Measurements from ENCODE around the gene CPLX1. TPM values are rescaled to one million over a fixed set of nuclear protein-coding genes. Genes with fewer than 3 reads are reported as not detected.

Gene CPLX1
- total RNA-seq, 2 experiments from 2014 or later = 0.21 to 0.25 TPM

DNA sequence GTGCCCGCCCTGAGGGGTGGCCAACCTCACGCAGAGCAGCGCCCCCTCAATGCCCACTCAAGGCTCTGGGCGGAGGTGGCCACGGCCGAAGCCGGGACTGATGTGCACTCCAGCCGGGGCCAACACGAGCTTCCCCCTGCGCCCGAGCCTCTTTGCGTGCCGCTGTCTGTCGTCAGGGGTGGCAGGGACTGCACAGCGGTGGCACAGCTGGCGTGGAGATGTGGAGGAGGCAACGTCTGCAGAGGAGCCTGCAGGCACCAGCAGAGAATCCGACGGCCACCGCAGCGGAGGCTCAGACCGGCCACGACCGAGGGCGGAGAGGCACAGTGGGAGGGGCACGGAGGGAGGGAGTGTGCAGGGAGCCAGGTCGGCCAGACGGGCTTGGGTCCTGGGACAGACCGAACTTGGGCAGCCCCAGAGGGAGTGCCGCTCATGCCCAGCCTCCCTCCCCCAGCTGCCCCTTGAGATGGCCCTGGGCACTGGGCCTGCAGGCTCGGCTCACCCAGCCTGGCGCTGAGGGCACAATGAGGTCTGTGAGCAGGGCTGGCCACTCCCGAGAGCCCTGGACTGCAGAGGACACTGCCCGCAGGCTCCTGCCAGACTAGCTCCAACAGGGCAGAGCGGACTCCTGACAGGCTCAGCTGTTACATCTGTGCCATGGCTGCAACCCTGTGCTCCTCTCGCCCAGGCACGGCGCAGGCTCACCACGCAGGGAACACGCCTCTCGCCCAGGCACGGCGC is 46.5 kb upstream of the CPLX1 start:
- Histone ChIP-seq H3K4me3 (ENCODE audit: low read depth, low read length, poor library complexity, severe bottlenecking) (no peak overlapping the region), H3K4me1 (ENCODE audit: insufficient read depth, low read length, poor library complexity, severe bottlenecking) (no peaks in the 10 kb centered on the region), H3K79me2 (ENCODE audit: insufficient read depth, low read depth, low read length) (no peaks in the 10 kb centered on the region), H3K27ac (ENCODE audit: low read depth, low read length, poor library complexity, severe bottlenecking) (no peak overlapping the region), H3K9me2 (ENCODE audit: insufficient read depth, low read length) (no peaks in the 10 kb centered on the region), H3K36me3 (ENCODE audit: insufficient read depth, low read length) (peaks cover 71% of the 10 kb centered on the region), H3K4me2 (ENCODE audit: low read length) (no peak overlapping the region), H4K20me1 (ENCODE audit: insufficient read depth, low read length) (no peaks in the 10 kb centered on the region), H3K9me3 (ENCODE audit: low read length) (no peaks in the 10 kb centered on the region), H2AFZ (ENCODE audit: low read length) (no peak overlapping the region)
- DNase-seq (ENCODE audit: low spot score) = no peak
- POLR2A ChIA-PET = no interaction called here
- BruUV-seq (replicated peaks) = no TSS peak
- intact Hi-C loops (cut with micrococcal nuclease; ENCODE audit: unreplicated experiment) = no loop called here
- TF ChIP-seq, protein P1, sequence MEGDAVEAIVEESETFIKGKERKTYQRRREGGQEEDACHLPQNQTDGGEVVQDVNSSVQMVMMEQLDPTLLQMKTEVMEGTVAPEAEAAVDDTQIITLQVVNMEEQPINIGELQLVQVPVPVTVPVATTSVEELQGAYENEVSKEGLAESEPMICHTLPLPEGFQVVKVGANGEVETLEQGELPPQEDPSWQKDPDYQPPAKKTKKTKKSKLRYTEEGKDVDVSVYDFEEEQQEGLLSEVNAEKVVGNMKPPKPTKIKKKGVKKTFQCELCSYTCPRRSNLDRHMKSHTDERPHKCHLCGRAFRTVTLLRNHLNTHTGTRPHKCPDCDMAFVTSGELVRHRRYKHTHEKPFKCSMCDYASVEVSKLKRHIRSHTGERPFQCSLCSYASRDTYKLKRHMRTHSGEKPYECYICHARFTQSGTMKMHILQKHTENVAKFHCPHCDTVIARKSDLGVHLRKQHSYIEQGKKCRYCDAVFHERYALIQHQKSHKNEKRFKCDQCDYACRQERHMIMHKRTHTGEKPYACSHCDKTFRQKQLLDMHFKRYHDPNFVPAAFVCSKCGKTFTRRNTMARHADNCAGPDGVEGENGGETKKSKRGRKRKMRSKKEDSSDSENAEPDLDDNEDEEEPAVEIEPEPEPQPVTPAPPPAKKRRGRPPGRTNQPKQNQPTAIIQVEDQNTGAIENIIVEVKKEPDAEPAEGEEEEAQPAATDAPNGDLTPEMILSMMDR (conservative IDR thresholded peaks at IDR 0.05; ENCODE audit: low read length) = no peak
- TF ChIP-seq EZH2phosphoT487 (IDR thresholded peaks at IDR 0.05; ENCODE audit: borderline replicate concordance, low read depth, low read length) = no peak
- CTCF ChIA-PET (ENCODE audit: unreplicated experiment) = no interaction called here

DNA sequence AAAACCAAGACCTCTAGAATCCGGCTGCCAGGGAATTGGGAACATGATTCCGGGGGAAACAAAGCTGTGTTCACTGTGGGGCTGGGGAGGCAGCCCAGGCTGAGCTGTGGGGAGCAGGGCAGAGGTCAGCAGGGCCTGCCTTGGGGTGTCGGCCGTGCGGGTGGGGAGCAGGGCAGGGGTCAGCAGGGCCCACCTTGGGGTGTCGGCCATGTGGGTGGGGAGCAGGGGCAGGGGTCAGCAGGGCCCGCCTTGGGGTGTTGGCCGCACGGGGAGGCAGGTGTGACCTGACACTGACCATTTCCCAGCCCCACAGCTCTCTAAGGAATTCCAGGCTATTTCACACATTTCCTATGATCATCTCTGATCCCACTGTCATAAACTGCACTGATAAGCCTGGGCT is 45.6 kb upstream of the CPLX1 start:
- no TSS peak for BruUV-seq (replicated peaks)
- Histone ChIP-seq H3K79me2 (ENCODE audit: insufficient read depth, low read depth, low read length) (no peaks in the 10 kb centered on the region), H3K9me2 (ENCODE audit: insufficient read depth, low read length) (no peaks in the 10 kb centered on the region), H4K20me1 (ENCODE audit: insufficient read depth, low read length) (no peaks in the 10 kb centered on the region), H3K27ac (ENCODE audit: low read depth, low read length, poor library complexity, severe bottlenecking) (no peak overlapping the region), H3K9me3 (ENCODE audit: low read length) (no peaks in the 10 kb centered on the region), H3K4me3 (ENCODE audit: low read depth, low read length, poor library complexity, severe bottlenecking) (no peak overlapping the region), H3K36me3 (ENCODE audit: insufficient read depth, low read length) (peaks cover 68% of the 10 kb centered on the region), H3K4me2 (ENCODE audit: low read length) (no peak overlapping the region), H2AFZ (ENCODE audit: low read length) (no peak overlapping the region), H3K4me1 (ENCODE audit: insufficient read depth, low read length, poor library complexity, severe bottlenecking) (no peaks in the 10 kb centered on the region)
- DNase-seq (ENCODE audit: low spot score) = no peak
- CTCF ChIA-PET (ENCODE audit: unreplicated experiment) = no interaction called here
- POLR2A ChIA-PET = no interaction called here
- intact Hi-C loops (cut with micrococcal nuclease; ENCODE audit: unreplicated experiment) = no loop called here
- TF ChIP-seq EZH2phosphoT487 (IDR thresholded peaks at IDR 0.05; ENCODE audit: borderline replicate concordance, low read depth, low read length) = no peak
- TF ChIP-seq, protein P1 (conservative IDR thresholded peaks at IDR 0.05; ENCODE audit: low read length) = no peak

DNA sequence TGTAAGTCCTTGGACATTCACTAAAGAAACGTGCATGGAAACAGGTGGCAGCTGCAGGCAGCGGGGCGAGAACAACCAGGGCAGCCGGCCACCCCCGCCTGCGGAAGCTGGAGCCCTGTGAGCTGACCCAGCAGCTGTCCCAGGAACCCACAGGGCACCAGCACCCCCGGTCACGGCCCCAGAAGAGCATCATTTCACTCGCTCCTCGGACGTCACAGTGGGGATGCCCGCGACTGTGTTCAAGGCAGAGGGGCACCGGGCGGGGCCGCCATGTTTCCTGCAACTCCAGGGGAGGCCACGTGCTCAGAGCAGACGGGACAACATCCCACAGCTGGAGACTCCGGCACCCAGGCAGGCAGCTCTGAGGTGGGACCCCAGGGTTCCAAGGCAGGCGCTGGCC is 45.0 kb upstream of the CPLX1 start:
- Histone ChIP-seq H3K9me3 (ENCODE audit: low read length) (no peaks in the 10 kb centered on the region), H3K4me2 (ENCODE audit: low read length) (no peak overlapping the region), H3K4me1 (ENCODE audit: insufficient read depth, low read length, poor library complexity, severe bottlenecking) (no peaks in the 10 kb centered on the region), H2AFZ (ENCODE audit: low read length) (no peak overlapping the region), H3K27ac (ENCODE audit: low read depth, low read length, poor library complexity, severe bottlenecking) (no peak overlapping the region), H3K4me3 (ENCODE audit: low read depth, low read length, poor library complexity, severe bottlenecking) (no peak overlapping the region), H3K9me2 (ENCODE audit: insufficient read depth, low read length) (no peaks in the 10 kb centered on the region), H3K79me2 (ENCODE audit: insufficient read depth, low read depth, low read length) (no peaks in the 10 kb centered on the region), H3K36me3 (ENCODE audit: insufficient read depth, low read length) (peaks cover 64% of the 10 kb centered on the region), H4K20me1 (ENCODE audit: insufficient read depth, low read length) (no peaks in the 10 kb centered on the region)
- TF ChIP-seq, protein P1 (conservative IDR thresholded peaks at IDR 0.05; ENCODE audit: low read length) = no peak
- TF ChIP-seq EZH2phosphoT487 (IDR thresholded peaks at IDR 0.05; ENCODE audit: borderline replicate concordance, low read depth, low read length) = no peak
- DNase-seq (ENCODE audit: low spot score) = no peak
- ChIA-PET POLR2A (no interaction called here), CTCF (ENCODE audit: unreplicated experiment) (no interaction called here)
- no TSS peak for BruUV-seq (replicated peaks)
- intact Hi-C loops (cut with micrococcal nuclease; ENCODE audit: unreplicated experiment) = no loop called here
